Stimulated activated CD8-positive, alpha-beta memory T cell treated with anti-CD3 and anti-CD28 coated beads, Interleukin-7, amount 100 ng/mL, for 4 hours (primary cell): ENCODE results near the gene CWC27.
"Not testable (repeated sequence)": the region's sequence is repeated elsewhere in the genome, so short reads cannot be mapped to it uniquely, and the experiment has no call there.

ENCODE experiments used
- DNase-seq, 2 donors: peaks; one replicate each; pipeline ENCODE4 v3.0.0-alpha.2; 2020; ENCODE audit warnings: low read depth in 2 of 2

The CWC27 gene

DNA sequence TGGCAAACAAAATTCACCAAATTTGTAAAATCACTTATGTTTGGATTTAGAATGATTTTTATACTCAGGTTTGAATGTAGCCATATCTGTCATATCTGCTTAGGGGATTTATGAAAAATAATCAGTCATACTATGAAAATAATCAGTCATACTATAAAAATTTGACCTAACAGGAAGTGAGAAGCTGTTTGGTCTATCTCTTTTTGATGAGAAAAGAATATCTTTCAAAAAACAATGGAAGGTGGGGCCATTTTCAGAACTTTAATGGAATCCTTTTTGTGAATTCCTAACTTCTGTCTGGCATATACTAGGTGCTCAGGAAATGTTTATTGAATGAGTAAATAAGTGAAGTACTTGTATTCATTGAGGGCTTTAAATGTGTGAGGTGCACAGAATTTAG lies 70.1 kb downstream of the CWC27 start:
- DNase-seq: no peak

DNA sequence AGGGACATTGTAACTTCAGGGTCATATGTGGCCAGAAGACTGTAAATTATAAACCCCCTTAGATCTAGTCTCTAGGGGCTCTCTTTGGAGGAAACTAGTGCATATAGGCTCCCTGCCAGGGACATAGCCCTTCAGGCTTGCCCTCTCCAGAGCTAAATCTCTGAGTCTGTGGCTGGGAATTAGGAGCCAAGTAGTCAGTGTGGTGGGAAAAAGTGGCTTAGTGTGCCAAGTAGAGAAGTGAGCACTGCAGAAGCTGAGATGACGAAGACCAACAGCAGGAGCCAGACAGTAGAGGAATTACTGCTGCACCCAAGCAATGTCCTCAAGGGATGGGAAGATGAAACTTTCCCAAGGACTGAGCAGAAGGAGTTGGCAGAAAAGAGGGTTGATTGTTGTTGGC lies 71.2 kb downstream of the CWC27 start:
- no peak for DNase-seq

DNA sequence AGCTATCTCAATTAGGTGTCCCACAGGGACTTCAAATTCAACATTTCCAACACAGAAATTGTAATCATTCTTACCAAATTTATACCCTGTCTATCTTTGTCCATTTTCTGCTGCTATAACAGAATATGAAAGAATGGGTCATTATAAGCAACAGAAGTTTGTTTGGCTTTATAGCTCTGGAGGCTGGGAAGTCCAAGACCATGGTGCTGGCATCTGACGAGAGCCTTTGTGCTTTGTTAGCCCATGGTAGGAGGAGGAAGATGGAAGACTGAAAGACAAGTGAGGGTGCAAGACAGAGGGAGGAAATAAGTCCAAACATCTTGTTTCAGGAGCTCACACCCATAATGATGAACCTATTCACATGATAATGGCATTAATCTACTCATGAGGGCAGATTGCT lies 72.2 kb downstream of the CWC27 start:
- no peak for DNase-seq

DNA sequence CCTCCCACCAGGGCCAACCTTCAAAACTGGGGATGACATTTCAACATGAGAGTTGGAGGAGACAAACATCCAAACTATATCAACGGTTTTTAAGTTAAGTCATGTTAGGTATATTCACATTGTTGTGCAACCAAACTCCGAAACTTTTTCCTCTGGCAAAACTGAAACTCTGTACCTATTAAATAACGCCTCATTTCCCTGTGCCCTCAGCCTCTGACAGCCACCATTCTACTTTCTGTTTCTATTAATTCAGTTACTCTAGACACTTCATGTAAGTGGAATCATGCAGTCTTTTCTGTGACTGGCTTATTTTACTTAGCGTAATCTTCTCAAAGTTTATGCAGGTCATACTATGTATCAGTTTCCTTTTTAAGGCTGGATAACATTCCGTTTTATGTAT lies 85.0 kb downstream of the CWC27 start:
- no peak for DNase-seq

DNA sequence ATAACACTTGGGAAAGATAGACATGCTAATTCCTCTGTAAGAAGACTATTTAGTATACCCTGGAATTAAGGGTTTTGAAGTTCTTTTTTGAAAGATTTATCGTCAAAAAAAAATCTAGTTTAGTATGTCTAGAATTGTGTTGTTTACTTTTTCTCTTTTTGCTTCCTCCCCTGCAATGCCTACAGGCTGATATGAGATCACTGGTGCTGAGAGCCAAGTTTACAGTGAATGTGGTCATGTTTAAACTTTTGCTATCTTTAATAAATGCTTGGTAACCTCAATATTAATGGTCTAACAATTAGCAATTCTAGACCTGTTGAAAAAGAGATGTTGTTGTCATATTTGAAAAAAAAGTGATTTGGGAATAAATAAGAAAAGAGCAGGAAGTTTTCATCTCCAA lies 86.1 kb downstream of the CWC27 start:
- DNase-seq: no peak

DNA sequence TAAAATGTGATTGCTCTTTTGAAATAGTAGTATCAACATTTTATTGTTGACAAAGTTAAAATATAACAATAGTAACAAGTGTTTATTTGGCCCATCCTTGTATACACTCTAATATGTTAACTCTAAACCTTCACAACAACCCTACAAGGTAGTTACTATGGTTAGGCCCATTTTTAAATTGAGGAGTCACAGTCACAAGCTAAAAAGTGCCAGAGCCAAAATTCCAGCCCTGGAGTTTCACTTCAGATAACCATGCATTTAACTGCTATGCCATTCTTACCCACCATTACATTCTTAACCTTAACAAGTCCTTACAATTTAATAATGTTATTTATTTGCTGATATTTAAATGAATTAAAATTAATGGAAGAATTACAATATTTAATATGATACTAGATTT lies 91.2 kb downstream of the CWC27 start:
- no peak for DNase-seq

DNA sequence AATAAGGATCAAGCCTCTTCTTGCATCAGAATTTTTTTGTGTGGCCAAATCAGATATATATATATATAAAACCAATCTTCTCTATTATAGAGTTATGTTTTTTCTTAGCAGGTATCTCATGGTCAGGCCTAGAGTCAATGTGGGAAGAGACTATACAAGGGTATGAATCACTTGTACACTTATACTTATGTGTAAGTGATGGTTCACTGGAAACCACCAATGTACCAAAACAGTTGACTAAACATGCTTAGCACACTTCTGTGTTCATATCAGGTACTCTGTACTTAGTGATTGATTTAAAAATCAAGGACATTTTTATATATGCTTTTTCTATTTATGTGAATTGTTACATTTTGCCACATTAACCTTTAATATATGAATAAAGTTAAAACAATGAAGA lies 92.6 kb downstream of the CWC27 start:
- no peak for DNase-seq

DNA sequence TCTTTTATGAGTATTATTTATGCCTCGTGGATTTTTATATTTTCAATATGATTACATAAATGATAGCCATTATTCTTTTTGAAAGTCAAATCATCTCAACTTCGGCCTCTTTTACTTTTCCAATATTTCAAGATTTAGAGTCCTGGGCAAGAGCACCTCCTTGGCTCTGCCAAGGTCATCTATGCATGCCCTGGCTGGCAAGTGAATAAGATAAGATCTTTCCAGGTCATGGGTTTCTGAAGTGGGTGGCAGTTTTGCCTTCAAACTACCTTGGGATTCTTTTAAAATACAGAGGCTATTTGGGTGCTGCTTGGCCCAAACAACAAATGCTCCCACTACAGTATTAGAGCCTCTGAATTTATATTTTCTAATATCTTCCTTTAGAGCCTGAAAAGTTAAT lies 95.4 kb downstream of the CWC27 start:
- no peak for DNase-seq

DNA sequence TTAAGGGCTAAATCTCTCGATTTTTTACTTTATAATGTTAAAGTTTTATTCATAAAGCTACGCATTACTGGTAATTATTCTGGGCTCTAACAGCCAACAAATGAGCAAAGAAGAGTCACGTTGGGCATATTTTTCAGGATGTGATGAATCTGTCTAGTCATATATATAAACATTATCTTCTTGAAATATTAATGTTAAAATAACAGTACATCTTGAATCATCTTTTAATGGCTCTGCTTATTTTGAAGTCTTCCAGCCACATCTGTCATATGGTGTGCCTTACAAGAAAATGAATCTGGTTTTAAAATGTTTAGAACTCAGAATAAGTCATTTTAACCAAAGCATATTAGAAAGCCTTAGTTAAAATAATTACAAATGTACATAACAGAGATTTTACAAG lies 96.9 kb downstream of the CWC27 start:
- DNase-seq: no peak

DNA sequence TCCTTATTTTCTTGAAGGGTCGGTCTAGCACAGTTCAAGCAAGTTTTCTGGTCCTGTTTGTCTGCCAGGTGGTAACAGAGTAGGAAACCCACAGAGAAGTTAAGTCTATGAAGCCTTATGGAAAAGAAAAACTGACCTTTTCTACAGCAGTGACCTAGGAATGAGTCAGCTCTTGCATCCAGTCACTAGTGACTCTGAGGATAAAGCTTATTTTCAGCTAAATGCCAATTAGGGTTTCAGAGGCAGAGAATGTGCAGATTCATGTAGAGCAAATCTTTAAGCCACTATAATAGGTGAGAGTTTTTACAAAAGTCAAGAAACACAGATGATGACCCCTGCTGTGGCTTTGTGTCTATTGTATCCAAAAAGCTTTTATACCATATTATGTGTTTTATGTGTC lies 100.7 kb downstream of the CWC27 start:
- no peak for DNase-seq

DNA sequence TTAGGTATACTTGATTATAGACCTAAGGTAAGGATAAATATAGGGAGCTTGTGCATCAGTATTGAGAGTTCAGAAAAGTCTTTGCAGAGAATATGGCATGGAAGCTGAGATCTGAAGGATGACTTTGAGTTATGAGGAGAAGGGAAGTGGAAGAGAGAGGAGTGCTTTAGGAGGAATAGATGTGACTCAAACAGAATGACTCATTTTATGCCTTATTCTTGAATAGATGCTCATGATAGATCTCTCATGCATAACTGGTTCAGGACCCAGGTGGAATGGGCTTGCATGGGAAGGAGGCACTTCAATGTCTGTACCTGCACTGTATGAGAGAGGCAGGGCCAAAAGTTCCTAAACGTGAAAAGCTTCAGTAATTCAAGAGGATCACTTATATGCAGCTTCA lies 103.3 kb downstream of the CWC27 start:
- DNase-seq: no peak

DNA sequence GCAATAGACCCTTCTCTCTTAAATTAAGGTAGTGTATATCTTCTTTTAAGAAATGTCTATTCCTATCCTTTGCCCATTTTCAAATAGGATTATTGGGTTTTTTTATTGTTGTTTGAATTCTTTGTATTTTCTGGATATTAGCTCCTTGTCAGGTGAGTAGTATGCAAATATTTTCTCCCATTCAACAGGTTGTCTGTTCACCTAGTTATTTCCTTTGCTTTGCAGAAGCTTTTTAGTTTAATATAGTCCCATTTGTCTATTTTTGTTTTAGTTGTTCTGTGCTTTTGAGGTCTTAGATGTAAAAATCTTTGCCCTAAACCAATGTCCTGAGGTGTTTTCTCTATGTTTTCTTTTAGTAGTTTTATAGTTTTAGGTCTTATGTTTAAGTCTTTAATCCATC lies 104.7 kb downstream of the CWC27 start:
- no peak for DNase-seq

DNA sequence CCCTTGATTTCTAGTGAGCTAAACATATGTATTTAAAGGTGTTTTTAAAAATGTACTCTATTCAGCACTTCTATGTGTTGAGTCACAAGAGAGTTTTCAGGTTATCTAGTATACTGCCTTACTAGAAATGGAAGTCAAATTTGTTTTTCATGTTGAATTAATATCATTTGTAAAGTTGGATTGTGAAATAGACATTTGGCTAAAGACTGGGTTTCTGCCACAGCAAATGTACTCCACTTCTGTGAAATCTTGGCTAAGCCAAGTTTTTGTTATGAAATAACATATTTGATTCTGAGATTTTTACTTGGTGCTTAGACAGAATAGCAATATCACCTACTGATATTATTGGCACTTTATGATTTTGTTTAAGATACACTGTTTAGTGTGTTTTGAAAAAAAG lies 106.0 kb downstream of the CWC27 start:
- DNase-seq: no peak

DNA sequence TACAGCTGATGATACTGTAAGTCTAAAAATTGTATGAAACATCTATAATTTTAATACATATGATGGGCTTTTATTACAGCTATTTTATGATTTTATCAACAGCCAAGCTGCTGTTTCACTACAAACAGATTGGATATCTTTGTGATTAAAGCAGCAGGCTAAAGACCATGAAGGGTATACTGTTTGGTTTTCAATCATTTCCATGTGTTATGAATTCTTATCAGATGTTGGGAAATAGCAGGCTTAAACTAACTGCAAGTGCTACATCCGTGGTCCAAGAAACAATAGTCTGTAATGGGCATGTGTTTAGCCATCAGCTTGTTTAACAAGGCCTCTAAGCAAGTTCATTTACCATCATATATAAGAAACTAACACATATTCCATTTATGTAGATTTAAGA lies 107.5 kb downstream of the CWC27 start:
- no peak for DNase-seq

DNA sequence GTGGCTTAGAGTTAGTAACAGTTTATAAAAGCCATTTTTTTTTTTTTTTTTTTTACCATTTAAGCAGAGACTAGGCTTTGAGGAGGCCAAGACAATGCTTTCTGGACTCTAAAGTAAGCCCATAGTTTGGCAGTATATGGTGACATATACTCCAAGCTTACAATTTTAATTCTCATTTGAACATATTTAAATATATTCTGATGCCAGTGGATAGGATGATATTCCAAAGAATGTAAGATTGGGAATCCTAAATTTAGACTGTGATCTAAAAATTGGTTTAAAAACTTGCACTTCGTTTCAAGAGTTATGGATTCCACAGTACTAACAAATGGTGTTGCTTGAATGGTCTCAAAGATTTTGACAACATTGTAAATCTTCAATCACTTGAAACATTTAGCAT lies 112.1 kb downstream of the CWC27 start:
- DNase-seq: no peak

DNA sequence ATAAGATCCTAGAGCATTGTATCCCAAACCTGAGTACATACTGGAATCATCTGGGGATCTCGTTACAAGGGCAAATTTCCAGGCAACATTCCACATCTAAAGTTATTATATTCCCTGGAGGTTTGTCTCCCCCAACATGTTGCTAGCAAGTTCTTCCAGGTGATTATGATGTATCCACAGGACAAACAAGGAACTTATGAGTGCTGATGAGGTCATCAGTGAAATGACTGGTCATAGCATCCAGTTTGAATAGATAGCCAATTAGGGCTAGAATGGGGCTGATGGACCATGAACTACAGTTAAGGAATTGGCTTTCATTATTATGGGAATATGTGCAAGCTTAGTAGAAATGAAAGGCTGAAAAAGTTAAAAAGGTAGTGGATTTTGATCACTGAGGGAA lies 115.2 kb downstream of the CWC27 start:
- no peak for DNase-seq

DNA sequence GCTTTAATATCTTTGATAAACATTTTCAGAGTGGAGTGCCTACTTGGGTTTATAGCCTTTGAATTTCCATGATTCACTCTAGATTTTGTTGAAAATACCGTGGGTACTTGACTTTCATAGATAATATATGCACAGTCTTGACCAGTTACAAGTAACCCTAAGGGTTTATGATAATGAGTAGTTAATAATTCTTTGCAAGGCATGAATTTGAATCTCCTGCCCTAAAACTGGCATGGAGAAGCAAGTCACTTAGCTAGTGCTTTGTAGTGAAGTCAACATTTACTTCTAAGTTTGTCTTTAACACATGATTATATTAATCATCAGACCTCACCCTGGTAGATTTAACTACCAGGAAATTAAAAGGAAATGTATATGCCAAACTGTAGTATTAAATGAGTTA lies 115.8 kb downstream of the CWC27 start:
- DNase-seq: no peak

DNA sequence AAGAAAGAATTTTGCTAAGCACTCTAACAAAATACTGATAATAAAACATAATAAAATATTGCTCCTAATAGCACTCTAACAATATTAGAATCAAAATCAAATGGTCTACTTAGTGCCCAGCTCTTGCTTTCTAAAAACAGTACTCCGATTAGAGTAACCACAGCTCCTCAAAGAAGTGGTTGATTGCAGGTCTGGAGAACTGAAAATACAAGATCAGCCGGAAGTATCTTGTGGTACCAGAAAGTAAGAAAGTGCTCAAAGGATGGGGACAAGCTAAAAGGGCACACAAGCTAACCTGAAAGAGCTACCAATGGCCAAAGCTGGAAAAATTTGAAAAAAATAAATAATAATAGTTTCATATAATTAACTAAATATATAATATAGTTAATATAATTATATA lies 119.2 kb downstream of the CWC27 start:
- DNase-seq: no peak

DNA sequence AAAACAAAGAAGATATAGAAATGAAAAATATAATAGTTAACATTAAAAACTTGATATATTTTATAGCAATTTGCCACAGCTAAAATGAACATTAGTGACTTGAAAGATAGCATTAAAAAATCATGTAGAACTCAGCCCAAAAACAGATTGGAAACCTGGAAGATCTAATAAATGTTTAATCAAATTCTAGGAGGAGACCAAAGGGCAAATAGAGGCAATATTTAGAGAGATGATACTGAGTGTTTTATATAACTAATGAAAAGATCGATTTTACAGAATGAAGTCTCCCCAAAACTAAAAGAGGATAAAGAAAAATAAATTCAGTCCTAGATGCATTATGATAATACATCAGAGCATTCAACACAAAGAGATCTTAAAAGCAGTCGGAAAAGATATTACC lies 127.0 kb downstream of the CWC27 start:
- no peak for DNase-seq

DNA sequence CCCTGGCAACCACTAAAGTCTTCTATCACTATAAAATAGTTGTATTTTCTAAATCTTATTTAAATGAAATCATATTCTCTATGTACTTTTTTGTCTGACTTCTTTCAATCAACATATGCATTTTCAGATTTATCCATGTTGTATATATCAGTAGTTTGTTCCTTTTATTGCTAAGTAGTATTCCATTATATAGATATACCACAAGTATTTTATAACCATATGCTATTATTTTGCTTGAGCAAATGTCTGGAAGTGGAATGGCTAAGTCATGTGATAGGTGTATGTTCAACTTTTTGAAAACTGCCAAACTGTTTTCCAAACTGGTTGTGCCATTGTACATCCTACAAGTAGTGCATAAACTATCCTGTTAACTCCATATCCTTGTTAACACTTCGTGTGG lies 131.1 kb downstream of the CWC27 start:
- DNase-seq: no peak

DNA sequence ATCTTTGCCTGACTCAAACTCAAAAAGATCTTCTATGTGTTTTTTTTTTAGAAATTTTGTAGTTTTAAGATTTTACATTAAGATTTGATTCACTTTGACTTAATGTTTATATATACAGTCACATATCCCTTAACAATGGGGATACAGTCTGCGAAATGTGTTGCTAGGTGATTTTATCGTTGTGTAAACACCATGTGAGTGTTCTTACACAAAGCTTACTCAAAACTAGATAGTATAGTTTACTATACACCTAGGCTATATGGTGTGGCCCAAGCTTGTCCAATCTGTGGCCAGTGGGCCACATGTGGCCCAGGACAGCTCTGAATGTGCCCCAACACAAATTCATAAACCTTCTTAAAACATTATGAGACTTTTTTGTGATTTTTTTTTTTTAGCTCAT lies 131.9 kb downstream of the CWC27 start:
- DNase-seq: no peak

DNA sequence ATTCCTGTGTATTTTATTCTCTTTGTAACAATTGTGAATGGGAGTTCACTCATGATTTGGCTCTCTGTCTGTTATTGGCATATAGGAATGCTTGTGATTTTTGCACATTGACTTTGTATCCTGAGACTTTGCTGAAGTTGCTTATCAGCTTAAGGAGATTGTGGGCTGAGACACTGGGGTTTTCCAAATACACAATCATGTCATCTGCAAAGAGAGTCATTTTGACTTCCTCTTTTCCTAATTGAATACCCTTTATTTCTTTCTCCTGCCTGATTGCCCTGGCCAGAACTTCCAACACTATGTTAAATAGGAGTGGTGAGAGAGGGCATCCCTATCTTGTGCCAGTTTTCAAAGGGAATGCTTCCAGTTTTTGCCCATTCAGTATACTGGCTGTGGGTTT lies 138.7 kb downstream of the CWC27 start:
- not testable (repeated sequence) for DNase-seq

DNA sequence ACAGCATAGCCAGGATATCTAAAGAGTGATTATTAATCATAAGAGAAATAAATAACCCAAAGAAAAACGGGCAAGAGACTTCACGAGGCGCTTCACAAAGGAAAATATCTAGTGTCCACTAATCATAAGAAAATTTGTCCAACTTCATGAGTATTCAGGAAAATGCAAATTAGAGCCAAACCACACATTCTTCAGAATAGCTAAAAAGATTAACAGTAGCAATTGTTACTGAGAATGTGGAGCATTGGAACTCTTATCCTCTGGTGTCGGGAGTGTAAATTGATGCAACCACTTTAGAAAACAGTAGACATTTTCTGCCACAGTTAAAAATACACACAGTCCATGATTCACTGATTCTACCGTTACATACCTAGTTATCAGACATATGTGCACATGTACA lies 145.7 kb downstream of the CWC27 start:
- DNase-seq: no peak

DNA sequence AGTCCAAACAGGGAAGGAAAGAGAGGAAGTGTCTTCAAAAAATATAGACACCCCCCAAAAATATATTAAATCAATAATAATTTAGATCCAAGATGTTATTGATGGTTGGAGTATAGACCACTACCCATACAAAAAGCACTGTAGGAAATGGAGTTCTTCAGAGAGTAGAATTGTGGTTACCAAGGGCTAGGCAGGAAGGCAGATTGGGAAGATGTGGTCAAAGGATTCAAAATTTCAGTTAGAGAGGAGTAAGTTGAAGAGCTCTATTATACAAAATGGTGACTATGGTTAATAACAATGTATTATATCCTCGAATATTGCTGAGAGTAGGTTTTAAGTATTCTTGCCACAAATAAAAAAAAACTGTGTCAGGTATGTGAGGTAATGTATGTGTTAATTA lies 149.4 kb downstream of the CWC27 start:
- no peak for DNase-seq

DNA sequence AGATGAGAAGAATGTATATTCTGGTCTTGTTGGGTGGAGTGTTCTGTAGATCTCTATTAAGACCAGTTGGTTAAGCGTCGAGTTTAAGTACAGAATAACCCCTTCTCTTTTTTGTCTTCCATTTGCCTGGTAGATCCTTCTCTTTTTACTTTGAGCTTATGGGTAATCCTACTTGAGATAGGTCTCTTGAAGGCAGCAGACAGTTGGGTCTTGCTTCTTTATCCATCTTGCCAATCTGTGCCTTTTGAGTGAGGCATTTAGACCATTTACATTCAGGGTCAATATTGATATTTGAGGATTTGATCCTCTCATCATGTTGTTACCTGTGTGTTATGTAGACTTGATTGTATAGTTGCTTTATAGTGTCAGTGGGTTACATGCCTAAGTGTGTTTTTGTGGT lies 152.7 kb downstream of the CWC27 start:
- no peak for DNase-seq
